BJ (cell line): Measurements from ENCODE around the gene AGBL2. TPM values are rescaled to one million over a fixed set of nuclear protein-coding genes. Genes with fewer than 3 reads are reported as not detected.
"Not testable (repeated sequence)": the region's sequence is repeated elsewhere in the genome, so short reads cannot be mapped to it uniquely, and the experiment has no call there.

ENCODE experiments used
- CTCF ChIA-PET: fragments of 350-600 bp; formaldehyde crosslinking; extraction: SDS; loops from one replicate; lab custom pipeline; 2021; ENCODE audit warnings: antibody characterized with exemption, inconsistent platforms; lab: Yijun Ruan, JAX
- POLR2A ChIA-PET: fragments of 300-600 bp; sonication (Branson Sonifier 250); formaldehyde crosslinking; extraction: SDS; loops from one replicate; lab custom pipeline; 2021; ENCODE audit warnings: antibody characterized with exemption; lab: Charles Lee
- DNase-seq: peaks from one replicate; pipeline ENCODE4 v3.0.0-alpha.2; 2011; ENCODE audit warnings: low read depth
- H3K27me3 ChIP-seq: 2 replicates; pipeline ENCODE4 v1.6.0; 2011; ENCODE audit warnings: low read length; ENCODE audit not compliant: control insufficient read depth, insufficient read depth
- H3K36me3 ChIP-seq: 2 replicates; pipeline ENCODE4 v1.5.1; 2011; ENCODE audit warnings: low read length; ENCODE audit not compliant: control insufficient read depth, insufficient read depth
- H3K4me3 ChIP-seq: 2 replicates; pipeline ENCODE4 v1.5.1; 2011; ENCODE audit warnings: low read depth, mild to moderate bottlenecking, control low read depth, low read length
- CTCF ChIP-seq: IDR thresholded peaks from 2 replicates; pipeline ENCODE4 v1.5.1; 2011; ENCODE audit warnings: low read depth, mild to moderate bottlenecking, control low read depth, inconsistent platforms, low read length, moderate library complexity; ENCODE audit not compliant: insufficient read depth
- polyA minus RNA-seq: library from RNA; depleted of rRNA, polyadenylated mRNA; stranded (reverse); fragments of >200 nt; gene quantifications from 2 replicates; pipeline ENCODE4 v1.2.3, GENCODE V29; 2011; rRNA and poly(A)+ RNA removed
- polyA plus RNA-seq: library from polyadenylated mRNA; depleted of rRNA; stranded (reverse); fragments of >200 nt; gene quantifications from 2 replicates; pipeline ENCODE4 v1.2.3, GENCODE V29; 2011; rRNA removed

The AGBL2 gene
- polyA plus RNA-seq = 1.5 and 1.7 TPM in 2 replicates
- 0.66 and 1.4 TPM in 2 replicates for polyA minus RNA-seq

GRCh38 chr11:47715082-47715669, at the start of gene AGBL2:
TSS of gene AGBL2 (minus strand) at chr11:47715369. CDS start at chr11:47714650, 719 bp downstream.
- POLR2A ChIA-PET = interaction anchor here (1.5 kb wide), 1 partner anchor 11 kb away, joined by 8 read pairs; no protein-coding TSS in a partner anchor
- Histone ChIP-seq H3K36me3 (peaks cover 9% of the 10 kb centered on the region), H3K27me3 (no peaks in the 10 kb centered on the region), H3K4me3 (peak within 1 kb of the TSS; percentile 75)
- CTCF ChIA-PET = interaction anchor here (1.0 to 1.3 kb wide), 2 partner anchors 10 to 29 kb away, joined by 3 to 4 read pairs; no protein-coding TSS in a partner anchor
- DNase-seq = no peak
- TF ChIP-seq CTCF = no peak

GRCh38 chr11:47759291-47759690, 44.1 kb upstream of the AGBL2 start:
- H3K4me3 ChIP-seq, H3K27me3 ChIP-seq, POLR2A ChIA-PET, DNase-seq: not testable (repeated sequence)
- CTCF ChIA-PET = interaction anchor here (0.9 kb wide), 1 partner anchor 16 kb away, joined by 3 read pairs; no protein-coding TSS in a partner anchor
- peaks cover 16% of the 10 kb centered on the region for H3K36me3 ChIP-seq

GRCh38 chr11:47756208-47756607, 41.0 kb upstream of the AGBL2 start:
- Histone ChIP-seq H3K27me3 (no peaks in the 10 kb centered on the region), H3K4me3 (no peak overlapping the region), H3K36me3 (peaks cover 28% of the 10 kb centered on the region)
- CTCF ChIA-PET = interaction anchor here (1.6 kb wide), 1 partner anchor 12 kb away, joined by 3 read pairs; no protein-coding TSS in a partner anchor
- POLR2A ChIA-PET = no interaction called here
- DNase-seq = no peak
- no peak for TF ChIP-seq CTCF

GRCh38 chr11:47750725-47751124, 35.6 kb upstream of the AGBL2 start:
- peaks cover 34% of the 10 kb centered on the region for H3K36me3 ChIP-seq
- no peak for DNase-seq
- H3K4me3 ChIP-seq = no peak overlapping the region
- ChIA-PET POLR2A (no interaction called here), CTCF (interaction anchor here (0.6 kb wide), 1 partner anchor 57 kb away, joined by 5 read pairs; no protein-coding TSS in a partner anchor)
- TF ChIP-seq CTCF = no peak
- H3K27me3 ChIP-seq = no peaks in the 10 kb centered on the region

GRCh38 chr11:47742494-47742893, 27.3 kb upstream of the AGBL2 start:
- H3K36me3 ChIP-seq = peaks cover 26% of the 10 kb centered on the region
- DNase-seq, POLR2A ChIA-PET, H3K4me3 ChIP-seq, H3K27me3 ChIP-seq: not testable (repeated sequence)
- CTCF ChIA-PET = interaction anchor here (2.0 kb wide), 1 partner anchor 15 kb away, joined by 7 read pairs; no protein-coding TSS in a partner anchor

GRCh38 chr11:47737817-47738216, 22.6 kb upstream of the AGBL2 start:
- H3K4me3 ChIP-seq, POLR2A ChIA-PET, DNase-seq, H3K27me3 ChIP-seq: not testable (repeated sequence)
- CTCF ChIA-PET = interaction anchor here (1.3 kb wide), 1 partner anchor 11 kb away, joined by 4 read pairs; no protein-coding TSS in a partner anchor
- H3K36me3 ChIP-seq = peaks cover 21% of the 10 kb centered on the region
